ENCODE measurements around the gene SOX14. TPM values are rescaled to one million over a fixed set of nuclear protein-coding genes. Genes with fewer than 3 reads are reported as not detected.

Gene SOX14
- polyA plus RNA-seq, 1 of the 3 experiments (the other 2 are of a cell fraction): not detected

DNA sequence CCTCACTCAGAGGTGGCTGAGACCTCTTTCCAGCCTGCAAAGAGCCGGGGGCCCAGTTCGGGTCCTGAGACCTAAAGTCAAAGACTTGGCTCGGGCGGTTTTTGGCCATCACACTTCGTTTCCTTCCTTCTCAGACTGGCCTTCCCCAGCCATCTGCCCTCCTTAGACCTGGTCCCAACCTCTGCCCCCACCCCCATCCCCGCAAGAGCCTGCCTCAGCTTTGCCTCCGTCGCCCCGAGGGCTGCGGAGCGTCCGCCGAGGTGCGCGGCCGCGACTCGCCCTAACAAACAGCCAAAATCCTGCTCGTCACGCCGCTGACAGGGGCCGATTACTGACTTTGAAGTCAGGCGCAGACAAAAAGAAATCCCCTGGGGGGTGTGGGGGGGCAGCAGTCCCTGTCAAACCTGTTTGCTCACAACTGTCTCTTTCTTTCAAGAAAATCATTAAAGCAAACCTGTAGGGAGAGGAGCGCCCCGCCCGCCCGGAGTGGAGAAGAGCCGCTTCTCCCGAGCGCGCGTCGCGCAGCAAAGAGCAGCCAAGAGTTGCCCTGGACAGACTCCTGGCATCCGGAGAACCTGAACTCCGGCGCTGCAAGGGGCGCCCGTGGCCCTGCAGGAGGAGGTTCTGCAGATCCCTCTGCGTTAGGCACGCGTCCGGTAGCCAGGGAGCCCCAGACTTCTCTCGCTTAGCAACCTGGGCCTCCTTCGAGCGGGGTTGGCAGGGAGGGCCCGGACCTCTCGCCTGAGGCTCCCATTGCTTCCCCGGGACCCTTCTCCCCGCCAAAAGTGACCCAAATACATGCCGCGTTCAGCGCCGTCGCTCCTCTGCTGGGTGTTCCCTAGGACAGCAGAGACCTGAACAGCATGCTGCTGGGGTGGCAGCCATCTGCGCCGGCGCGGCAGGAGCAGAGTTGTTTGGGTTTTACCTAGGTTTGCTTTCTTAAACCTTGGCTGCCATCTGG, 4.5 kb downstream of the SOX14 start:
- CTCF ChIA-PET: no interaction called here
- peak; percentile 43 for DNase-seq
- H2AFZ ChIP-seq (ENCODE audit: low read depth): no peak overlapping the region
- H3K27ac ChIP-seq (ENCODE audit: low read depth in 2 of 2, low read length in 1 of 2): no peak overlapping the region
- 5% methylated on average over 36 of the region's 59 CpGs for WGBS (ENCODE audit: low lambda C conversion rate)
- no peaks in the 10 kb centered on the region for H3K9me3 ChIP-seq
- H3F3A ChIP-seq (replicated peaks; ENCODE audit: insufficient read depth): no peaks in the 10 kb centered on the region
- H3K79me2 ChIP-seq (ENCODE audit: insufficient read depth): no peaks in the 10 kb centered on the region
- H3K9ac ChIP-seq: no peak overlapping the region
- H3K4me1 ChIP-seq (ENCODE audit: control insufficient read depth in 1 of 2, insufficient read depth in 2 of 2, low read depth in 1 of 2, low read length in 1 of 2): peaks cover 0 to 19% of the 10 kb centered on the region in 2 experiments; a peak in 1 of 4 replicates
- peak overlapping the region; percentile 57 for H3K4me2 ChIP-seq
- TF ChIP-seq TEAD4 (IDR thresholded peaks at IDR 0.05; ENCODE audit: borderline replicate concordance, insufficient read depth) (no peak), RXRA (IDR thresholded peaks at IDR 0.05; ENCODE audit: borderline replicate concordance, low read depth) (no peak), NRF1 (IDR thresholded peaks at IDR 0.05; ENCODE audit: low read depth, low read length) (no peak), GATA2 (CRISPR knock-in tag; IDR thresholded peaks at IDR 0.05) (no peak), CHD2 (IDR thresholded peaks at IDR 0.05; ENCODE audit: low read length, partially characterized antibody) (no peak), FOXM1 (IDR thresholded peaks at IDR 0.05; ENCODE audit: low read depth) (no peak), RCOR1 (IDR thresholded peaks at IDR 0.05; ENCODE audit: low read length) (no peak), NFIC (IDR thresholded peaks at IDR 0.05; ENCODE audit: borderline replicate concordance) (no peak), FOXJ3 (CRISPR knock-in tag; IDR thresholded peaks at IDR 0.05) (no peak), FOSL2 (IDR thresholded peaks at IDR 0.05; ENCODE audit: borderline replicate concordance, low read depth) (no peak), MEF2A (IDR thresholded peaks at IDR 0.05; ENCODE audit: borderline replicate concordance, low read depth) (no peak), TCF12 (IDR thresholded peaks at IDR 0.05) (no peak)
- TF ChIP-seq, protein P1, sequence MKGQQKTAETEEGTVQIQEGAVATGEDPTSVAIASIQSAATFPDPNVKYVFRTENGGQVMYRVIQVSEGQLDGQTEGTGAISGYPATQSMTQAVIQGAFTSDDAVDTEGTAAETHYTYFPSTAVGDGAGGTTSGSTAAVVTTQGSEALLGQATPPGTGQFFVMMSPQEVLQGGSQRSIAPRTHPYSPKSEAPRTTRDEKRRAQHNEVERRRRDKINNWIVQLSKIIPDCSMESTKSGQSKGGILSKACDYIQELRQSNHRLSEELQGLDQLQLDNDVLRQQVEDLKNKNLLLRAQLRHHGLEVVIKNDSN (IDR thresholded peaks at IDR 0.05; ENCODE audit: borderline replicate concordance, low read depth): no peak
- TF ChIP-seq, protein P2, sequence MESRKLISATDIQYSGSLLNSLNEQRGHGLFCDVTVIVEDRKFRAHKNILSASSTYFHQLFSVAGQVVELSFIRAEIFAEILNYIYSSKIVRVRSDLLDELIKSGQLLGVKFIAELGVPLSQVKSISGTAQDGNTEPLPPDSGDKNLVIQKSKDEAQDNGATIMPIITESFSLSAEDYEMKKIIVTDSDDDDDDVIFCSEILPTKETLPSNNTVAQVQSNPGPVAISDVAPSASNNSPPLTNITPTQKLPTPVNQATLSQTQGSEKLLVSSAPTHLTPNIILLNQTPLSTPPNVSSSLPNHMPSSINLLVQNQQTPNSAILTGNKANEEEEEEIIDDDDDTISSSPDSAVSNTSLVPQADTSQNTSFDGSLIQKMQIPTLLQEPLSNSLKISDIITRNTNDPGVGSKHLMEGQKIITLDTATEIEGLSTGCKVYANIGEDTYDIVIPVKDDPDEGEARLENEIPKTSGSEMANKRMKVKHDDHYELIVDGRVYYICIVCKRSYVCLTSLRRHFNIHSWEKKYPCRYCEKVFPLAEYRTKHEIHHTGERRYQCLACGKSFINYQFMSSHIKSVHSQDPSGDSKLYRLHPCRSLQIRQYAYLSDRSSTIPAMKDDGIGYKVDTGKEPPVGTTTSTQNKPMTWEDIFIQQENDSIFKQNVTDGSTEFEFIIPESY (IDR thresholded peaks at IDR 0.05; ENCODE audit: borderline replicate concordance, low read depth): no peak
- TF ChIP-seq, protein P3, sequence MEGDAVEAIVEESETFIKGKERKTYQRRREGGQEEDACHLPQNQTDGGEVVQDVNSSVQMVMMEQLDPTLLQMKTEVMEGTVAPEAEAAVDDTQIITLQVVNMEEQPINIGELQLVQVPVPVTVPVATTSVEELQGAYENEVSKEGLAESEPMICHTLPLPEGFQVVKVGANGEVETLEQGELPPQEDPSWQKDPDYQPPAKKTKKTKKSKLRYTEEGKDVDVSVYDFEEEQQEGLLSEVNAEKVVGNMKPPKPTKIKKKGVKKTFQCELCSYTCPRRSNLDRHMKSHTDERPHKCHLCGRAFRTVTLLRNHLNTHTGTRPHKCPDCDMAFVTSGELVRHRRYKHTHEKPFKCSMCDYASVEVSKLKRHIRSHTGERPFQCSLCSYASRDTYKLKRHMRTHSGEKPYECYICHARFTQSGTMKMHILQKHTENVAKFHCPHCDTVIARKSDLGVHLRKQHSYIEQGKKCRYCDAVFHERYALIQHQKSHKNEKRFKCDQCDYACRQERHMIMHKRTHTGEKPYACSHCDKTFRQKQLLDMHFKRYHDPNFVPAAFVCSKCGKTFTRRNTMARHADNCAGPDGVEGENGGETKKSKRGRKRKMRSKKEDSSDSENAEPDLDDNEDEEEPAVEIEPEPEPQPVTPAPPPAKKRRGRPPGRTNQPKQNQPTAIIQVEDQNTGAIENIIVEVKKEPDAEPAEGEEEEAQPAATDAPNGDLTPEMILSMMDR (IDR thresholded peaks at IDR 0.05): no peak
- TF ChIP-seq, protein P4, sequence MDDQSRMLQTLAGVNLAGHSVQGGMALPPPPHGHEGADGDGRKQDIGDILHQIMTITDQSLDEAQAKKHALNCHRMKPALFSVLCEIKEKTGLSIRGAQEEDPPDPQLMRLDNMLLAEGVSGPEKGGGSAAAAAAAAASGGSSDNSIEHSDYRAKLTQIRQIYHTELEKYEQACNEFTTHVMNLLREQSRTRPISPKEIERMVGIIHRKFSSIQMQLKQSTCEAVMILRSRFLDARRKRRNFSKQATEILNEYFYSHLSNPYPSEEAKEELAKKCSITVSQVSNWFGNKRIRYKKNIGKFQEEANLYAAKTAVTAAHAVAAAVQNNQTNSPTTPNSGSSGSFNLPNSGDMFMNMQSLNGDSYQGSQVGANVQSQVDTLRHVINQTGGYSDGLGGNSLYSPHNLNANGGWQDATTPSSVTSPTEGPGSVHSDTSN (IDR thresholded peaks at IDR 0.05): no peak
- TF ChIP-seq, protein P5, sequence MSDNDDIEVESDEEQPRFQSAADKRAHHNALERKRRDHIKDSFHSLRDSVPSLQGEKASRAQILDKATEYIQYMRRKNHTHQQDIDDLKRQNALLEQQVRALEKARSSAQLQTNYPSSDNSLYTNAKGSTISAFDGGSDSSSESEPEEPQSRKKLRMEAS (IDR thresholded peaks at IDR 0.05; ENCODE audit: low read depth): no peak
- peaks cover 93% of the 10 kb centered on the region for H3K27me3 ChIP-seq (ENCODE audit: insufficient read depth)
- H4K20me1 ChIP-seq (ENCODE audit: insufficient read depth): no peaks in the 10 kb centered on the region
- peak overlapping the region in 1 of 2 experiments; percentile 37; a peak in 2 of 4 replicates for H3K4me3 ChIP-seq (ENCODE audit: low read depth in 2 of 2, low read length in 1 of 2)
- H3K36me3 ChIP-seq (replicated peaks in 1 of 2; ENCODE audit: control insufficient read depth in 1 of 2, insufficient read depth in 2 of 2, low read length in 1 of 2): no peaks in the 10 kb centered on the region
- H3K9me2 ChIP-seq: no peaks in the 10 kb centered on the region
- POLR2A ChIA-PET: no interaction called here

Measured in SK-N-SH (cell line).